HCT116 (cell line): ENCODE measurements around the gene IGF2BP3. TPM values are rescaled to one million over a fixed set of nuclear protein-coding genes. Genes with fewer than 3 reads are reported as not detected.

ENCODE experiments used
- ATAC-seq: fragments of 200-7000 bp; cut with Tn5 transposase; 2 replicates; pipeline ENCODE4 v1.9.1; 2020; ENCODE audit warnings: mild to moderate bottlenecking, moderate library complexity
- BruUV-seq: library from RNA; stranded (reverse); fragments of 400-500 nt; replicated peaks from 2 replicates; lab custom pipeline; 2021; lab: Mats Ljungman, UMichigan
- CTCF ChIA-PET: fragments of 300-600 bp; sonication (Branson Sonifier 250); formaldehyde crosslinking; loops from one replicate; lab custom pipeline; 2021; ENCODE audit warnings: antibody characterized with exemption; lab: Charles Lee
- POLR2A ChIA-PET: fragments of 300-600, 350-600 bp; sonication (Branson Sonifier 250); formaldehyde crosslinking; loops from one replicate; lab custom pipeline; 2021; ENCODE audit warnings: antibody characterized with exemption; lab: Charles Lee
- RAD21 ChIA-PET, 2 experiments: fragments of 300-600 bp; sonication (Branson Sonifier 250); formaldehyde crosslinking; loops; one replicate each; lab custom pipeline; 2023; ENCODE audit warnings: low total read pairs in 2 of 2; ENCODE audit not compliant: uncharacterized antibody in 2 of 2, unreplicated experiment in 2 of 2, low non-redundant PET in 1 of 2; lab: Charles Lee
- DNase-seq: peaks from one replicate; pipeline ENCODE4 v3.0.0-alpha.2; 2010; ENCODE audit warnings: low read depth, low spot score
- H2AFZ ChIP-seq: fragments of 200-600 bp; shearing (Covaris generic), sonication (generic); 2 replicates; pipeline ENCODE4 v1.6.1; 2017; ENCODE audit warnings: low read depth, mixed run types, mixed read lengths, antibody characterized with exemption, low read length; ENCODE audit not compliant: poor library complexity, severe bottlenecking
- H3K27ac ChIP-seq: 2 replicates; pipeline ENCODE4 v1.5.1; 2012; ENCODE audit warnings: low read depth, low read length
- H3K27me3 ChIP-seq: fragments of 200-600 bp; sonication (generic); 2 replicates; pipeline ENCODE4 v1.6.1; 2016; ENCODE audit warnings: mixed run types, low read length, mixed read lengths; ENCODE audit not compliant: insufficient read depth
- H3K36me3 ChIP-seq, 2 experiments: fragments of 200-500 bp in 1 of 2; fragments of 200-600 bp in 1 of 2; sonication (Bioruptor generic) in 1 of 2; sonication (generic) in 1 of 2; 2 replicates each; pipeline versions ENCODE4 v1.5.1 to v1.6.1; 2014 to 2016; ENCODE audit warnings: low read length in 2 of 2, inconsistent platforms in 1 of 2, mixed read lengths in 1 of 2, mixed run types in 1 of 2; ENCODE audit not compliant: insufficient read depth in 2 of 2, control insufficient read depth in 1 of 2
- H3K4me1 ChIP-seq, 2 experiments: fragments of 200-600 bp in 1 of 2; sonication (generic) in 1 of 2; 2 replicates each; pipeline versions ENCODE4 v1.5.1 to v1.6.1; 2012 to 2017; ENCODE audit warnings: low read length in 2 of 2, inconsistent platforms in 1 of 2, mild to moderate bottlenecking in 1 of 2, mixed read lengths in 1 of 2, mixed run types in 1 of 2, moderate library complexity in 1 of 2; ENCODE audit not compliant: insufficient read depth in 2 of 2, control insufficient read depth in 1 of 2
- H3K4me2 ChIP-seq: fragments of 200-600 bp; sonication (generic); 2 replicates; pipeline ENCODE4 v1.6.1; 2017; ENCODE audit warnings: mixed run types, low read length, mixed read lengths
- H3K4me3 ChIP-seq, 2 experiments: fragments of 200-600 bp in 1 of 2; sonication (generic) in 1 of 2; replicated peaks in 1 of 2; 2 replicates each; pipeline ENCODE4 v1.5.1; 2011 to 2016; ENCODE audit warnings: low read length in 2 of 2, control low read depth in 1 of 2, low read depth in 1 of 2, mild to moderate bottlenecking in 1 of 2, mixed read lengths in 1 of 2, mixed run types in 1 of 2
- H3K79me2 ChIP-seq: fragments of 200-600 bp; sonication (generic); 2 replicates; pipeline ENCODE4 v1.6.1; 2017; ENCODE audit warnings: mild to moderate bottlenecking, mixed run types, low read length, moderate library complexity, mixed read lengths; ENCODE audit not compliant: insufficient read depth
- H3K9ac ChIP-seq: fragments of 200-600 bp; sonication (generic); 2 replicates; pipeline ENCODE4 v1.6.1; 2016; ENCODE audit warnings: low read length, mixed read lengths
- H3K9me2 ChIP-seq: fragments of 200-600 bp; sonication (generic), shearing (Covaris generic); 2 replicates; pipeline ENCODE4 v1.6.1; 2017; ENCODE audit warnings: mixed run types, mild to moderate bottlenecking, moderate library complexity; ENCODE audit not compliant: insufficient read depth
- H3K9me3 ChIP-seq, 2 experiments: fragments of 200-500 bp in 1 of 2; fragments of 200-600 bp in 1 of 2; sonication (Bioruptor generic) in 1 of 2; sonication (generic) in 1 of 2; 2 replicates each; pipeline ENCODE4 v1.6.1; 2014 to 2017; ENCODE audit warnings: low read length in 2 of 2, mixed read lengths in 2 of 2, inconsistent platforms in 1 of 2, low read depth in 1 of 2, mild to moderate bottlenecking in 1 of 2, mixed run types in 1 of 2, moderate library complexity in 1 of 2; ENCODE audit not compliant: control insufficient read depth in 1 of 2, insufficient read depth in 1 of 2
- H4K20me1 ChIP-seq: fragments of 200-600 bp; sonication (generic), shearing (Covaris generic); 2 replicates; pipeline ENCODE4 v1.6.1; 2017; ENCODE audit warnings: mixed run types, mild to moderate bottlenecking, moderate library complexity; ENCODE audit not compliant: insufficient read depth
- CBX3 ChIP-seq: IDR thresholded peaks from 2 replicates; pipeline ENCODE4 v1.6.1; 2012; ENCODE audit warnings: low read depth
- EZH2 ChIP-seq: fragments of 200-600 bp; sonication (generic); IDR thresholded peaks from 2 replicates; pipeline ENCODE4 v1.6.1; 2017; ENCODE audit warnings: antibody characterized with exemption, mixed run types
- JUND ChIP-seq: IDR thresholded peaks from 2 replicates; pipeline ENCODE4 v1.6.1; 2012
- RAD21 ChIP-seq: IDR thresholded peaks from 2 replicates; pipeline ENCODE4 v1.6.1; 2012; ENCODE audit warnings: low read depth, mild to moderate bottlenecking
- SIN3A ChIP-seq: IDR thresholded peaks from 2 replicates; pipeline ENCODE4 v1.6.1; 2012; ENCODE audit warnings: low read depth
- YY1 ChIP-seq: IDR thresholded peaks from 2 replicates; pipeline ENCODE4 v1.6.1; 2011; ENCODE audit warnings: low read length, low read depth, moderate library complexity, mild to moderate bottlenecking; ENCODE audit not compliant: insufficient replicate concordance; ENCODE audit errors: extremely low read depth
- ZFX ChIP-seq: fragments of 450-650 bp; IDR thresholded peaks from 2 replicates; pipeline ENCODE4 v1.6.1; 2017
- intact Hi-C: fragments of 100-400 bp; cut with micrococcal nuclease; formaldehyde crosslinking; loops from 2 replicates; pipeline ENCODE4 v1.10.0; 2022
- total RNA-seq: library from RNA; stranded (reverse); gene quantifications from one replicate; pipeline ENCODE4 v1.2.1, GENCODE V29; 2021; ENCODE audit not compliant: unreplicated experiment
- TF ChIP-seq, protein P1 (sequence below), 3 experiments: fragments of 200-600 bp in 1 of 3; sonication (generic) in 1 of 3; IDR thresholded peaks in 2 of 3; conservative IDR thresholded peaks in 1 of 3; 2 replicates each; pipeline ENCODE4 v1.5.1; 2012 to 2017; ENCODE audit warnings: low read depth in 2 of 3, low read length in 2 of 3, antibody characterized with exemption in 1 of 3, borderline replicate concordance in 1 of 3, control low read depth in 1 of 3, mild to moderate bottlenecking in 1 of 3, mixed read lengths in 1 of 3, mixed run types in 1 of 3, moderate library complexity in 1 of 3; ENCODE audit not compliant: insufficient read depth in 1 of 3
- TF ChIP-seq, protein P2 (sequence below): IDR thresholded peaks from 2 replicates; pipeline ENCODE4 v1.6.1; 2011; ENCODE audit warnings: mild to moderate bottlenecking, low read length, moderate library complexity; ENCODE audit not compliant: insufficient replicate concordance; ENCODE audit errors: extremely low read depth
- TF ChIP-seq, protein P3 (sequence below): IDR thresholded peaks from 2 replicates; pipeline ENCODE4 v1.6.1; 2012

IGF2BP3 gene
- total RNA-seq, 1 experiment from 2014 or later = 79.1 TPM

DNA sequence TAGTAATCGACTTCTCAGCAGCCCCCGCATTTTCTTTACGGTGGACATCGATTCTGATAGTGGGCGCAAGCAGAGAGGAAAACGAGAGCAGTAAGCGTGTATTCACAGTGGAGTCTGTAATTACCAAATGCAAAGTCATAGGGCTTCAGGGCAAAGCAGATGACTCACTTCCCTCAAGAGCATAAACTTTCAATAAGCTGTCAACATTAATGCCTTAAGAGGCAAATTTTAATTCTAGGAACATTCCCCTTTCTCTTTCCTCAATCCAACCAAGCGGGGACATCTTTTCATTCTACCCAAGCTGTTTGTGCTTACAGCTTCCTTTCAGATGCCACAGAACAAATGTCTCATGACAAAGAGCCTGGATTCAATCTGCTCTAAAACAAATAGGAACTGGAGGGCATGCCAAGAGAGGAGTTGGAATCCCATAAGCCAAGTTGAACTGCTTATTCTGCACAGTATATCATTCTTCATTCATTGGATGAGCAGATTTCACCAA lies 122.6 kb downstream of the IGF2BP3 start (continued):
- TF ChIP-seq, protein P1, sequence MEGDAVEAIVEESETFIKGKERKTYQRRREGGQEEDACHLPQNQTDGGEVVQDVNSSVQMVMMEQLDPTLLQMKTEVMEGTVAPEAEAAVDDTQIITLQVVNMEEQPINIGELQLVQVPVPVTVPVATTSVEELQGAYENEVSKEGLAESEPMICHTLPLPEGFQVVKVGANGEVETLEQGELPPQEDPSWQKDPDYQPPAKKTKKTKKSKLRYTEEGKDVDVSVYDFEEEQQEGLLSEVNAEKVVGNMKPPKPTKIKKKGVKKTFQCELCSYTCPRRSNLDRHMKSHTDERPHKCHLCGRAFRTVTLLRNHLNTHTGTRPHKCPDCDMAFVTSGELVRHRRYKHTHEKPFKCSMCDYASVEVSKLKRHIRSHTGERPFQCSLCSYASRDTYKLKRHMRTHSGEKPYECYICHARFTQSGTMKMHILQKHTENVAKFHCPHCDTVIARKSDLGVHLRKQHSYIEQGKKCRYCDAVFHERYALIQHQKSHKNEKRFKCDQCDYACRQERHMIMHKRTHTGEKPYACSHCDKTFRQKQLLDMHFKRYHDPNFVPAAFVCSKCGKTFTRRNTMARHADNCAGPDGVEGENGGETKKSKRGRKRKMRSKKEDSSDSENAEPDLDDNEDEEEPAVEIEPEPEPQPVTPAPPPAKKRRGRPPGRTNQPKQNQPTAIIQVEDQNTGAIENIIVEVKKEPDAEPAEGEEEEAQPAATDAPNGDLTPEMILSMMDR (IDR thresholded peaks at IDR 0.05 in 2 of 3, conservative IDR thresholded peaks at IDR 0.05 in 1 of 3; ENCODE audit: borderline replicate concordance in 1 of 3, insufficient read depth in 1 of 3, low read depth in 2 of 3, low read length in 2 of 3) = no peak
- TF ChIP-seq, protein P2, sequence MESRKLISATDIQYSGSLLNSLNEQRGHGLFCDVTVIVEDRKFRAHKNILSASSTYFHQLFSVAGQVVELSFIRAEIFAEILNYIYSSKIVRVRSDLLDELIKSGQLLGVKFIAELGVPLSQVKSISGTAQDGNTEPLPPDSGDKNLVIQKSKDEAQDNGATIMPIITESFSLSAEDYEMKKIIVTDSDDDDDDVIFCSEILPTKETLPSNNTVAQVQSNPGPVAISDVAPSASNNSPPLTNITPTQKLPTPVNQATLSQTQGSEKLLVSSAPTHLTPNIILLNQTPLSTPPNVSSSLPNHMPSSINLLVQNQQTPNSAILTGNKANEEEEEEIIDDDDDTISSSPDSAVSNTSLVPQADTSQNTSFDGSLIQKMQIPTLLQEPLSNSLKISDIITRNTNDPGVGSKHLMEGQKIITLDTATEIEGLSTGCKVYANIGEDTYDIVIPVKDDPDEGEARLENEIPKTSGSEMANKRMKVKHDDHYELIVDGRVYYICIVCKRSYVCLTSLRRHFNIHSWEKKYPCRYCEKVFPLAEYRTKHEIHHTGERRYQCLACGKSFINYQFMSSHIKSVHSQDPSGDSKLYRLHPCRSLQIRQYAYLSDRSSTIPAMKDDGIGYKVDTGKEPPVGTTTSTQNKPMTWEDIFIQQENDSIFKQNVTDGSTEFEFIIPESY = no peak
- TF ChIP-seq RAD21 (no peak), JUND (peak; percentile 93), SIN3A (peak; percentile 46; the same call in 1 of the 2 replicates), YY1 (no peak)

DNA sequence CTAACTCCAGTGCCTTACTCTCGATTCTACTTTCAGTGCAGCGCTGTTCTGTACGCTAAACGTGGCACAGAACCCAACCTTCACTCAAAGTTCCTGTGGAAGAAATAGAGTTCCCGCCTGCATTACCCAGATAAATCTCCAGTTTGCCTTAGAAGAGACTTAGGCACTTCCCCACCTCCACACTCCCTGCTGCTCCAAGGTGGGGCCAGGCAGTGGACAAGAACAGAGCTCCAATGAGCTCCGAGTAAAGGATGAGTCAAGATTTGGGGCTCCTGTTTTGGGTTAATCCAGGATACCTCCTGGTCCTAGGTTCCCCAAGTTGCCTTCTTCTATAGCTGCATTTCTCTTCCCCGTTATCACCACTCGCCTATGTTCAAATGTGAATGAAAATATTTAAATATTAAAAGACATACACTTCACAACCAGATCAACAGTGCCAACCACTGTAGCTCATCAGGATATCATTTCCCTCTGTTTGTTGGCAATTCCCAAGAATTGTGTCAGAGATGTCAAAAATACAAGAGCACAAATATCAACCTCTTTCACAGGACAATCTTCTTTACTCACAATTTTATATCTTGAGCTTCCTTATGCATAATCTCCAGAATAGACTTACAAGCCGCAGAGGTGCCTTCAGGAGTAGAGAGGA lies 123.1 kb downstream of the IGF2BP3 start:
- intact Hi-C loops = no loop called here
- Histone ChIP-seq H3K79me2 (peaks cover 18% of the 10 kb centered on the region; the same call in 1 of the 2 replicates), H3K27ac (peak overlapping the region; percentile 92), H3K4me3 (peak overlapping the region; percentile 24 to 39), H3K9me3 (no peaks in the 10 kb centered on the region), H2AFZ (no peak overlapping the region), H3K27me3 (no peaks in the 10 kb centered on the region), H3K4me2 (peak overlapping the region; percentile 65), H3K4me1 (peaks cover 58 to 69% of the 10 kb centered on the region in 2 experiments), H3K9ac (peak overlapping the region; percentile 49), H4K20me1 (no peaks in the 10 kb centered on the region), H3K36me3 (peaks cover 11 to 37% of the 10 kb centered on the region in 2 experiments; a peak in 3 of 4 replicates), H3K9me2 (no peaks in the 10 kb centered on the region)
- TF ChIP-seq, protein P2 = no peak
- TF ChIP-seq ZFX (no peak), EZH2 (no peak), YY1 (no peak), JUND (no peak), CBX3 (no peak)
- TF ChIP-seq, protein P3, sequence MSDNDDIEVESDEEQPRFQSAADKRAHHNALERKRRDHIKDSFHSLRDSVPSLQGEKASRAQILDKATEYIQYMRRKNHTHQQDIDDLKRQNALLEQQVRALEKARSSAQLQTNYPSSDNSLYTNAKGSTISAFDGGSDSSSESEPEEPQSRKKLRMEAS = no peak
- TSS peak; percentile 38 for BruUV-seq
- ChIA-PET POLR2A (interaction anchor here (1.0 to 1.4 kb wide), 2 partner anchors 11 kb away, joined by 3 to 4 read pairs; no protein-coding TSS in a partner anchor), CTCF (interaction anchor here (0.7 kb wide), 1 partner anchor 75 kb away, joined by 3 read pairs; no protein-coding TSS in a partner anchor), RAD21 (no interaction called here)
- ATAC-seq (peak; percentile 31), DNase-seq (no peak)
